PC-3 (cell line): Measurements from ENCODE around the gene PLA2G2E.

ENCODE experiments used
- EZH2phosphoT487 ChIP-seq: fragments of 300-600 bp; sonication (generic); IDR thresholded peaks from 2 replicates; pipeline ENCODE4 v1.6.1; 2018; ENCODE audit warnings: mild to moderate bottlenecking, antibody characterized with exemption, low read length, borderline replicate concordance
- TF ChIP-seq, protein P1 (sequence below): fragments of 300-600 bp; sonication (generic); conservative IDR thresholded peaks from 2 replicates; pipeline ENCODE4 v1.5.1; 2017; ENCODE audit warnings: antibody characterized with exemption, low read depth, mild to moderate bottlenecking, low read length

DNA sequence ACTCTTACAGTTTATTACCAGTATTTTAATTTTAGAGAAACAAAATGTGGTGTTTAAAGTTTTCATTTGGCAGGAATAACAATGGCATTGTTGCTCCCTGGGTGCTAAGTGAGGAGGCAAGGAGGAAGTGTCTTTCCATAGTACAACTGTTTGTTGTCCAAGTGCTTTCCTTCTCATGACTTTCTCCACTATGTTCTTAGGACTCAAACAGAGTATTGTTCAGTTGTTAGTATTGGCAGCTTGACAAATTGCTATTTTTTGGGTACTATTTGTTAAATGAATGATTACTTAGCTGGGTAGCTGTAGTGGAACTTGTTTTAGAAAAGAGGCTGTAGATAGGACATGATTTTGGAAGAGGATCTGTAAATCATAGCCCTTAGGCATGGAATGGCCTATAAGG, 33.8 kb downstream of the PLA2G2E start:
- TF ChIP-seq EZH2phosphoT487: no peak
- TF ChIP-seq, protein P1, sequence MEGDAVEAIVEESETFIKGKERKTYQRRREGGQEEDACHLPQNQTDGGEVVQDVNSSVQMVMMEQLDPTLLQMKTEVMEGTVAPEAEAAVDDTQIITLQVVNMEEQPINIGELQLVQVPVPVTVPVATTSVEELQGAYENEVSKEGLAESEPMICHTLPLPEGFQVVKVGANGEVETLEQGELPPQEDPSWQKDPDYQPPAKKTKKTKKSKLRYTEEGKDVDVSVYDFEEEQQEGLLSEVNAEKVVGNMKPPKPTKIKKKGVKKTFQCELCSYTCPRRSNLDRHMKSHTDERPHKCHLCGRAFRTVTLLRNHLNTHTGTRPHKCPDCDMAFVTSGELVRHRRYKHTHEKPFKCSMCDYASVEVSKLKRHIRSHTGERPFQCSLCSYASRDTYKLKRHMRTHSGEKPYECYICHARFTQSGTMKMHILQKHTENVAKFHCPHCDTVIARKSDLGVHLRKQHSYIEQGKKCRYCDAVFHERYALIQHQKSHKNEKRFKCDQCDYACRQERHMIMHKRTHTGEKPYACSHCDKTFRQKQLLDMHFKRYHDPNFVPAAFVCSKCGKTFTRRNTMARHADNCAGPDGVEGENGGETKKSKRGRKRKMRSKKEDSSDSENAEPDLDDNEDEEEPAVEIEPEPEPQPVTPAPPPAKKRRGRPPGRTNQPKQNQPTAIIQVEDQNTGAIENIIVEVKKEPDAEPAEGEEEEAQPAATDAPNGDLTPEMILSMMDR: no peak
